Measurements from ENCODE around the gene NOP56. TPM values are rescaled to one million over a fixed set of nuclear protein-coding genes. Genes with fewer than 3 reads are reported as not detected.

The NOP56 gene
- total and polyA plus RNA-seq, 2 of the 8 experiments (the other 6 are each of a cell fraction or from before 2014, with no cell fraction given): 391 to 677 TPM

- TF ChIP-seq USF2 (IDR thresholded peaks at IDR 0.05; ENCODE audit: low read length) (no peak), ZNF274 (IDR thresholded peaks at IDR 0.05; ENCODE audit: borderline replicate concordance, extremely low read depth, low read length) (no peak), TAF7 (optimal IDR thresholded peaks at IDR 0.05; ENCODE audit: borderline replicate concordance, low read depth, low read length) (no peak)
Observed at GRCh38 chr20:2640260-2640659, 12.2 kb upstream of the NOP56 start (continued).
